Astrocyte (in vitro differentiated cells and primary cell): Measurements from ENCODE around the gene PLCG2. TPM values are rescaled to one million over a fixed set of nuclear protein-coding genes. Genes with fewer than 3 reads are reported as not detected.

Experiments used
- DNase-seq: peaks from one replicate; pipeline ENCODE4 v3.0.0-alpha.2; 2010; ENCODE audit warnings: low read depth
- FAIRE-seq: peaks from 2 replicates; lab custom pipeline; 2011; peaks lifted over from hg19 to GRCh38; lab: Jason Lieb, UNC
- H2AFZ ChIP-seq: 2 replicates; pipeline ENCODE4 v1.6.0; 2012; ENCODE audit warnings: low read depth, low read length, inconsistent platforms
- H3K27ac ChIP-seq: 2 replicates; pipeline ENCODE4 v1.5.1; 2011; ENCODE audit warnings: low read depth, low read length, inconsistent platforms
- H3K27me3 ChIP-seq: 2 replicates; pipeline ENCODE4 v1.6.0; 2011; ENCODE audit warnings: low read length, inconsistent platforms; ENCODE audit not compliant: insufficient read depth
- H3K36me3 ChIP-seq: 2 replicates; pipeline ENCODE4 v1.5.1; 2011; ENCODE audit warnings: low read length, inconsistent platforms; ENCODE audit not compliant: insufficient read depth
- H3K4me1 ChIP-seq: 2 replicates; pipeline ENCODE4 v1.5.1; 2011; ENCODE audit warnings: low read length, inconsistent platforms; ENCODE audit not compliant: insufficient read depth
- H3K4me2 ChIP-seq: 2 replicates; pipeline ENCODE4 v1.6.0; 2012; ENCODE audit warnings: low read length, inconsistent platforms
- H3K4me3 ChIP-seq: 2 replicates; pipeline ENCODE4 v1.5.1; 2011; ENCODE audit warnings: low read depth, mild to moderate bottlenecking, low read length, inconsistent platforms; ENCODE audit not compliant: insufficient read depth
- H3K79me2 ChIP-seq: 2 replicates; pipeline ENCODE4 v1.6.0; 2012; ENCODE audit warnings: mild to moderate bottlenecking, low read length, inconsistent platforms; ENCODE audit not compliant: insufficient read depth
- H3K9ac ChIP-seq: 2 replicates; pipeline ENCODE4 v1.6.0; 2012; ENCODE audit warnings: mild to moderate bottlenecking, low read length, inconsistent platforms
- H3K9me3 ChIP-seq: 2 replicates; pipeline ENCODE4 v1.5.1; 2012; ENCODE audit warnings: low read depth, mild to moderate bottlenecking, low read length, inconsistent platforms; ENCODE audit not compliant: insufficient read depth
- H4K20me1 ChIP-seq: 2 replicates; pipeline ENCODE4 v1.6.0; 2012; ENCODE audit warnings: low read length, inconsistent platforms; ENCODE audit not compliant: insufficient read depth
- H3K27ac Mint-ChIP-seq: one replicate; pipeline ENCODE4 v1.8.0; 2021; ENCODE audit warnings: mild to moderate bottlenecking, mixed read lengths; ENCODE audit not compliant: unreplicated experiment
- H3K27me3 Mint-ChIP-seq: one replicate; pipeline ENCODE4 v1.8.0; 2021; ENCODE audit warnings: low read depth, mixed read lengths; ENCODE audit not compliant: unreplicated experiment
- H3K36me3 Mint-ChIP-seq: one replicate; pipeline ENCODE4 v1.8.0; 2021; ENCODE audit warnings: low read depth, mixed read lengths; ENCODE audit not compliant: unreplicated experiment
- H3K4me1 Mint-ChIP-seq: one replicate; pipeline ENCODE4 v1.8.0; 2021; ENCODE audit warnings: low read depth, mixed read lengths; ENCODE audit not compliant: unreplicated experiment
- H3K4me3 Mint-ChIP-seq: one replicate; pipeline ENCODE4 v1.8.0; 2021; ENCODE audit warnings: mild to moderate bottlenecking, moderate library complexity, mixed read lengths; ENCODE audit not compliant: unreplicated experiment
- H3K9me3 Mint-ChIP-seq: one replicate; pipeline ENCODE4 v1.8.0; 2021; ENCODE audit warnings: mild to moderate bottlenecking, mixed read lengths; ENCODE audit not compliant: unreplicated experiment
- EZH2 ChIP-seq: IDR thresholded peaks from 2 replicates; pipeline ENCODE4 v1.6.1; 2012; ENCODE audit warnings: mild to moderate bottlenecking, low read length, inconsistent platforms; ENCODE audit not compliant: insufficient read depth
- total RNA-seq: library from RNA; stranded (reverse); gene quantifications from 2 replicates; pipeline ENCODE4 v1.2.1, GENCODE V29; 2021
- TF ChIP-seq, protein P1 (sequence below): IDR thresholded peaks from 2 replicates; pipeline ENCODE4 v1.5.1; 2011; ENCODE audit warnings: low read depth, mild to moderate bottlenecking, inconsistent platforms, low read length, moderate library complexity; ENCODE audit not compliant: insufficient read depth

The PLCG2 gene
- total RNA-seq, 1 donor from 2014 or later, result 3.1 TPM

DNA sequence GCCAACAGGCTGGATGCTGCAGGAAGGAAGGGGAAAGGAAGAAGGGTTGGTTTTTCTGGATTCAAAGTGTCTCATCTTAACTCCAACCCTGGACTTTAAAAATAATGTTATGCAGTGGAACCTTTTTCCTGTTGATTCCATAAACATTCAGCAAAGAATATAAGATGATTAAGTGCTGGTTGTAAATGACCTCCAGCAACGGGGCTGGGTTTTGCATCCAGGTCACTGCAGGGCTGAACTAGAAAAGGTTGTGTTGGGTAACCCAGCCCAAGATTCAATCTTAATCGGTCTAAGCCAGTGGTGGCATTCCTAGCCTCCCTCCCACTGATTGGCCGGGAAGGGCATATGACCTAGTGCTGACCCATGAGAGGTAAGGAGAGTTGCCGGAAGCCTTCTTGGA lies 34.2 kb upstream of the PLCG2 start:
- H3K36me3 ChIP-seq, result no peaks in the 10 kb centered on the region
- no peak overlapping the region for H2AFZ ChIP-seq
- no peaks in the 10 kb centered on the region for H3K79me2 ChIP-seq
- no peak overlapping the region for H3K27ac ChIP-seq
- Mint-ChIP-seq H3K4me1 (peaks cover 11% of the 10 kb centered on the region), H3K36me3 (no peaks in the 10 kb centered on the region), H3K9me3 (no peaks in the 10 kb centered on the region), H3K4me3 (no peak overlapping the region), H3K27ac (no peak overlapping the region), H3K27me3 (peaks cover 8% of the 10 kb centered on the region)
- FAIRE-seq (no peak), DNase-seq (no peak)
- H4K20me1 ChIP-seq, result no peaks in the 10 kb centered on the region
- no peak overlapping the region for H3K9ac ChIP-seq
- no peaks in the 10 kb centered on the region for H3K27me3 ChIP-seq
- no peaks in the 10 kb centered on the region for H3K9me3 ChIP-seq
- no peaks in the 10 kb centered on the region for H3K4me1 ChIP-seq
- no peak for TF ChIP-seq EZH2
- H3K4me3 ChIP-seq, result no peak overlapping the region
- no peak overlapping the region for H3K4me2 ChIP-seq

- peak; percentile 18 for DNase-seq
Observed at GRCh38 chr16:81745704-81746558, 33.2 kb upstream of the PLCG2 start.

GRCh38 chr16:81746566-81746965 lies 32.5 kb upstream of the PLCG2 start:
- no peak for DNase-seq
- H3K36me3 ChIP-seq, result no peaks in the 10 kb centered on the region
- no peaks in the 10 kb centered on the region for H3K27me3 ChIP-seq
- Mint-ChIP-seq H3K27ac (no peak overlapping the region), H3K4me1 (peaks cover 11% of the 10 kb centered on the region), H3K36me3 (no peaks in the 10 kb centered on the region), H3K27me3 (peaks cover 8% of the 10 kb centered on the region), H3K4me3 (peak overlapping the region; percentile 77), H3K9me3 (no peaks in the 10 kb centered on the region)
- H3K4me1 ChIP-seq, result no peaks in the 10 kb centered on the region
- peak overlapping the region; percentile 83 for H3K4me2 ChIP-seq
- H3K27ac ChIP-seq, result no peak overlapping the region
- H3K9me3 ChIP-seq, result no peaks in the 10 kb centered on the region
- peak overlapping the region; percentile 89 for H2AFZ ChIP-seq
- TF ChIP-seq, protein P1, sequence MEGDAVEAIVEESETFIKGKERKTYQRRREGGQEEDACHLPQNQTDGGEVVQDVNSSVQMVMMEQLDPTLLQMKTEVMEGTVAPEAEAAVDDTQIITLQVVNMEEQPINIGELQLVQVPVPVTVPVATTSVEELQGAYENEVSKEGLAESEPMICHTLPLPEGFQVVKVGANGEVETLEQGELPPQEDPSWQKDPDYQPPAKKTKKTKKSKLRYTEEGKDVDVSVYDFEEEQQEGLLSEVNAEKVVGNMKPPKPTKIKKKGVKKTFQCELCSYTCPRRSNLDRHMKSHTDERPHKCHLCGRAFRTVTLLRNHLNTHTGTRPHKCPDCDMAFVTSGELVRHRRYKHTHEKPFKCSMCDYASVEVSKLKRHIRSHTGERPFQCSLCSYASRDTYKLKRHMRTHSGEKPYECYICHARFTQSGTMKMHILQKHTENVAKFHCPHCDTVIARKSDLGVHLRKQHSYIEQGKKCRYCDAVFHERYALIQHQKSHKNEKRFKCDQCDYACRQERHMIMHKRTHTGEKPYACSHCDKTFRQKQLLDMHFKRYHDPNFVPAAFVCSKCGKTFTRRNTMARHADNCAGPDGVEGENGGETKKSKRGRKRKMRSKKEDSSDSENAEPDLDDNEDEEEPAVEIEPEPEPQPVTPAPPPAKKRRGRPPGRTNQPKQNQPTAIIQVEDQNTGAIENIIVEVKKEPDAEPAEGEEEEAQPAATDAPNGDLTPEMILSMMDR, result no peak
- H3K9ac ChIP-seq, result no peak overlapping the region
- H4K20me1 ChIP-seq, result no peaks in the 10 kb centered on the region
- H3K4me3 ChIP-seq, result peak overlapping the region; percentile 52
- no peaks in the 10 kb centered on the region for H3K79me2 ChIP-seq
- FAIRE-seq, result no peak

More at GRCh38 chr16:81745704-81746558, 33.2 kb upstream of the PLCG2 start:
- Histone ChIP-seq H3K9me3 (no peaks in the 10 kb centered on the region), H3K27me3 (no peaks in the 10 kb centered on the region), H2AFZ (peak overlapping the region; percentile 89), H3K9ac (no peak overlapping the region), H3K36me3 (no peaks in the 10 kb centered on the region), H3K4me3 (peak overlapping the region; percentile 52), H4K20me1 (no peaks in the 10 kb centered on the region), H3K4me1 (no peaks in the 10 kb centered on the region), H3K27ac (no peak overlapping the region), H3K79me2 (no peaks in the 10 kb centered on the region), H3K4me2 (peak overlapping the region; percentile 83)
- Mint-ChIP-seq H3K9me3 (no peaks in the 10 kb centered on the region), H3K27me3 (peaks cover 8% of the 10 kb centered on the region), H3K4me3 (peak overlapping the region; percentile 77), H3K27ac (no peak overlapping the region), H3K36me3 (no peaks in the 10 kb centered on the region), H3K4me1 (peaks cover 11% of the 10 kb centered on the region)
- TF ChIP-seq EZH2, result no peak
- TF ChIP-seq, protein P1, result no peak
- FAIRE-seq, result no peak
